ENCODE measurements around the gene CDKN2A.

CDKN2A gene

GRCh38 chr9:21943464-21943863 lies 50.7 kb downstream of the CDKN2A start:
- no peak for DNase-seq (ENCODE audit: low read depth in 2 of 2)

GRCh38 chr9:21941337-21941995 lies 52.7 kb downstream of the CDKN2A start:
- DNase-seq (ENCODE audit: low read depth in 2 of 2) = no peak

GRCh38 chr9:21936161-21936560 lies 58.0 kb downstream of the CDKN2A start:
- no peak for DNase-seq (ENCODE audit: low read depth in 2 of 2)

- no peak for DNase-seq (ENCODE audit: low read depth in 2 of 2)
Measured at GRCh38 chr9:21935631-21936030, 58.6 kb downstream of the CDKN2A start.

GRCh38 chr9:21933865-21934264 lies 60.3 kb downstream of the CDKN2A start:
- no peak for DNase-seq (ENCODE audit: low read depth in 2 of 2)

GRCh38 chr9:21933281-21933680 lies 60.9 kb downstream of the CDKN2A start:
- DNase-seq (ENCODE audit: low read depth in 2 of 2) = no peak

- DNase-seq (ENCODE audit: low read depth in 2 of 2) = no peak
Measured at GRCh38 chr9:21931428-21931827, 62.8 kb downstream of the CDKN2A start.

GRCh38 chr9:21927752-21928151 lies 66.4 kb downstream of the CDKN2A start:
- DNase-seq (ENCODE audit: low read depth in 2 of 2) = no peak

- DNase-seq (ENCODE audit: low read depth in 2 of 2) = no peak
Measured at GRCh38 chr9:21923694-21924093, 70.5 kb downstream of the CDKN2A start.

GRCh38 chr9:21919377-21920362 lies 74.5 kb downstream of the CDKN2A start:
- DNase-seq (ENCODE audit: low read depth in 2 of 2) = no peak

All from stimulated activated CD4-positive, alpha-beta T cell treated with anti-CD3 and anti-CD28 coated beads, Interleukin-4, amount 100 ng/mL, for 48 hours (primary cell).